K562 (cell line): ENCODE results near the gene SPATS2. TPM values are rescaled to one million over a fixed set of nuclear protein-coding genes. Genes with fewer than 3 reads are reported as not detected.

Experiments
- CTBP1 ChIP-seq: fragments of 450-650 bp; IDR thresholded peaks from 2 replicates; pipeline ENCODE4 v1.6.1; 2016; ENCODE audit warnings: borderline replicate concordance
- POLR2G ChIP-seq: fragments of 200-400 bp; formaldehyde crosslinking; IDR thresholded peaks from 2 replicates; pipeline ENCODE4 v1.6.1; 2017; ENCODE audit warnings: low read depth, mild to moderate bottlenecking, antibody characterized with exemption, low read length, moderate library complexity
- XRCC5 ChIP-seq: fragments of 200-400 bp; formaldehyde crosslinking; IDR thresholded peaks from 2 replicates; pipeline ENCODE4 v1.6.1; 2017; ENCODE audit warnings: low read depth, mild to moderate bottlenecking, low read length
- ZNF217 ChIP-seq: sonication (generic); formaldehyde crosslinking; IDR thresholded peaks from 2 replicates; pipeline ENCODE4 v1.8.0; 2022; ENCODE audit warnings: mild to moderate bottlenecking, missing genetic modification reagents
- ZNF274 ChIP-seq: IDR thresholded peaks from 2 replicates; pipeline ENCODE4 v1.6.1; 2011; ENCODE audit warnings: low read depth, mild to moderate bottlenecking, low read length, moderate library complexity, borderline replicate concordance
- polyA plus RNA-seq, 8 experiments: library from polyadenylated mRNA; depleted of rRNA in 4 of 8; stranded (reverse) in 5 of 8; unstranded in 3 of 8; fragments of >200 nt; fragmentation: Nextera tagmentation in 2 of 8; fragmentation: Illumina TruSeq in 1 of 8; extraction: Ambion mirVana in 2 of 8; extraction: Trizol in 1 of 8; gene quantifications; 2 replicates each; pipeline versions ENCODE4 v1.2.1 to v1.2.3, GENCODE V29; 2011 to 2014; ENCODE audit warnings: inconsistent platforms in 1 of 8, missing spikeins in 1 of 8
- total RNA-seq, 7 experiments: library from RNA; depleted of rRNA in 6 of 7; stranded (reverse); fragments of >200 nt in 6 of 7; fragmentation: Illumina TruSeq in 2 of 7; extraction: Trizol in 2 of 7; gene quantifications; 2 replicates each; pipeline versions ENCODE4 v1.2.1 to v1.2.3, GENCODE V29; 2011 to 2021; ENCODE audit warnings: low replicate concordance in 1 of 7
- TF ChIP-seq, protein P1 (sequence below): IDR thresholded peaks from 2 replicates; pipeline ENCODE4 v1.6.1; 2011; ENCODE audit warnings: borderline replicate concordance, low read depth, mild to moderate bottlenecking, moderate library complexity, low read length; ENCODE audit not compliant: insufficient read depth, poor library complexity, severe bottlenecking
- TF ChIP-seq, protein P2 (sequence below), 2 experiments: fragments of 450-650 bp; formaldehyde crosslinking in 1 of 2; IDR thresholded peaks; 2 replicates each; pipeline versions ENCODE4 v1.4.0 to v1.6.1; 2014 to 2020; ENCODE audit warnings: mild to moderate bottlenecking in 2 of 2, borderline replicate concordance in 1 of 2, low read depth in 1 of 2

The SPATS2 gene
- total and polyA plus RNA-seq, 9 of the 15 experiments (the other 6 are each of a cell fraction or from before 2014, with no cell fraction given) = 5.4 to 48.2 (median 17.5) TPM

DNA sequence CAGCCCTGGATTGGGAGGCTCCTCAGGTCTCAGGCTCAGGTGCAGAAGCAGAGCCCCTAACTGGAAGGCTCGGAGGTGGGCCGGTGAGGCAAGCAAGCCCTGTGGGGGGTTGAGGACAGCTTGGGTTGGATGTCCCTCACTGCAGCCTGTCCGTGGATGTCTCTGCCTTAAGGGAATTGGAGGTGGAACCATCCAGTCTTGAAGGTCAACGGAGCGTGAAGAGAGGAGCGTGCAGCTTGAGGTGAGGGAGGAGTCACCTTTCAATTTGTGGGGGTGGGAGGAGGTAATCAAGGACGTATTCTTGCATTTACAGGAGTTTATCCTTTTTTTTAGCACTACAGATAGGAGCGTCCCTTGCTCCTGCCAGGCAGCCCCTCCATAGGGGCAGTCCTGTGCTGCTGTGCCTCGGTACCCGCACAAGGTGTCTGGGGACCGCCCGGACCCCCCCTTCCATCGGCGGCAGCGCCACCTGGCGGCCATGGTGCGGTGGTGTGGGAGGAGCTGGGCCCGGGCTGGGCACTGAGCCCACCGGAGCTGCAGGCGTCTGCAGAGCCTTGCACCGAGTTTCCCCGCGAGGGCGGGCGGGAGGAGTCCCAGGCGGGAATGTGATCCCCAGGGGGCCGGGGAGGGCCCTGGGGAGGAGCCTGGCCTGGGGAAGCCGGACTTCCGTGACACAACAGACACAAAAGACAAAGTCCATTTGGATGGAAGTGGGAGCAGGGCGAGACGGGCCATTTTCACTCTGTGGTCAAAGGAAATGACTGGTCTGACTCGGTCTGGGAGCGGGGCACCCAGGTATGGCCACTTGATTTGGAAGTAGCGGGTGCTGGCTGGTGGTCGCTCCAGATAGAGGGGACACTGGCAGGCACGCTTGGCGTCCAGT lies 19.7 kb upstream of the SPATS2 start (continued):
- TF ChIP-seq, protein P1, sequence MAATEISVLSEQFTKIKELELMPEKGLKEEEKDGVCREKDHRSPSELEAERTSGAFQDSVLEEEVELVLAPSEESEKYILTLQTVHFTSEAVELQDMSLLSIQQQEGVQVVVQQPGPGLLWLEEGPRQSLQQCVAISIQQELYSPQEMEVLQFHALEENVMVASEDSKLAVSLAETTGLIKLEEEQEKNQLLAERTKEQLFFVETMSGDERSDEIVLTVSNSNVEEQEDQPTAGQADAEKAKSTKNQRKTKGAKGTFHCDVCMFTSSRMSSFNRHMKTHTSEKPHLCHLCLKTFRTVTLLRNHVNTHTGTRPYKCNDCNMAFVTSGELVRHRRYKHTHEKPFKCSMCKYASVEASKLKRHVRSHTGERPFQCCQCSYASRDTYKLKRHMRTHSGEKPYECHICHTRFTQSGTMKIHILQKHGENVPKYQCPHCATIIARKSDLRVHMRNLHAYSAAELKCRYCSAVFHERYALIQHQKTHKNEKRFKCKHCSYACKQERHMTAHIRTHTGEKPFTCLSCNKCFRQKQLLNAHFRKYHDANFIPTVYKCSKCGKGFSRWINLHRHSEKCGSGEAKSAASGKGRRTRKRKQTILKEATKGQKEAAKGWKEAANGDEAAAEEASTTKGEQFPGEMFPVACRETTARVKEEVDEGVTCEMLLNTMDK = peak; percentile 71
- TF ChIP-seq ZNF274 (no peak), ZNF217 (CRISPR knock-in tag) (no peak), CTBP1 (peak; percentile 81), POLR2G (0 out of 2 replicates have a peak, but pooled peaks have one; percentile 14), XRCC5 (peak; percentile 57; the same call in 1 of the 2 replicates)
- TF ChIP-seq, protein P2, sequence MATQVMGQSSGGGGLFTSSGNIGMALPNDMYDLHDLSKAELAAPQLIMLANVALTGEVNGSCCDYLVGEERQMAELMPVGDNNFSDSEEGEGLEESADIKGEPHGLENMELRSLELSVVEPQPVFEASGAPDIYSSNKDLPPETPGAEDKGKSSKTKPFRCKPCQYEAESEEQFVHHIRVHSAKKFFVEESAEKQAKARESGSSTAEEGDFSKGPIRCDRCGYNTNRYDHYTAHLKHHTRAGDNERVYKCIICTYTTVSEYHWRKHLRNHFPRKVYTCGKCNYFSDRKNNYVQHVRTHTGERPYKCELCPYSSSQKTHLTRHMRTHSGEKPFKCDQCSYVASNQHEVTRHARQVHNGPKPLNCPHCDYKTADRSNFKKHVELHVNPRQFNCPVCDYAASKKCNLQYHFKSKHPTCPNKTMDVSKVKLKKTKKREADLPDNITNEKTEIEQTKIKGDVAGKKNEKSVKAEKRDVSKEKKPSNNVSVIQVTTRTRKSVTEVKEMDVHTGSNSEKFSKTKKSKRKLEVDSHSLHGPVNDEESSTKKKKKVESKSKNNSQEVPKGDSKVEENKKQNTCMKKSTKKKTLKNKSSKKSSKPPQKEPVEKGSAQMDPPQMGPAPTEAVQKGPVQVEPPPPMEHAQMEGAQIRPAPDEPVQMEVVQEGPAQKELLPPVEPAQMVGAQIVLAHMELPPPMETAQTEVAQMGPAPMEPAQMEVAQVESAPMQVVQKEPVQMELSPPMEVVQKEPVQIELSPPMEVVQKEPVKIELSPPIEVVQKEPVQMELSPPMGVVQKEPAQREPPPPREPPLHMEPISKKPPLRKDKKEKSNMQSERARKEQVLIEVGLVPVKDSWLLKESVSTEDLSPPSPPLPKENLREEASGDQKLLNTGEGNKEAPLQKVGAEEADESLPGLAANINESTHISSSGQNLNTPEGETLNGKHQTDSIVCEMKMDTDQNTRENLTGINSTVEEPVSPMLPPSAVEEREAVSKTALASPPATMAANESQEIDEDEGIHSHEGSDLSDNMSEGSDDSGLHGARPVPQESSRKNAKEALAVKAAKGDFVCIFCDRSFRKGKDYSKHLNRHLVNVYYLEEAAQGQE (IDR thresholded peaks at IDR 0.05; ENCODE audit: borderline replicate concordance) = peak; percentile 38
- TF ChIP-seq, protein P2 (CRISPR knock-in tag; IDR thresholded peaks at IDR 0.05; ENCODE audit: low read depth) = no peak
- TF ChIP-seq, all 486 proteins: peak for 40
